Stomach (tissue), 9 donors: ENCODE data around the gene PUM2. TPM values are rescaled to one million over a fixed set of nuclear protein-coding genes. Genes with fewer than 3 reads are reported as not detected.

Experiments
- DNase-seq, 2 donors: peaks; one replicate each; pipeline versions ENCODE4 v3.0.0 to v3.0.0-alpha.2; 2013 to 2019
- H3K27ac ChIP-seq, 5 donors: fragments of 200-600 bp in 4 of 5; sonication (generic) in 4 of 5; one replicate each; pipeline ENCODE4 v1.5.1; 2013 to 2019; ENCODE audit warnings: mild to moderate bottlenecking in 1 of 5, moderate library complexity in 1 of 5
- H3K27me3 ChIP-seq, 3 donors: fragments of 200-600 bp; sonication (generic); one replicate each; pipeline ENCODE4 v1.5.1; 2017 to 2019; ENCODE audit warnings: mixed run types in 1 of 3
- H3K36me3 ChIP-seq, 4 donors: fragments of 200-600 bp; sonication (generic); 1 replicate in 3 of 4; 2 replicates in 1 of 4; pipeline ENCODE4 v1.5.1; 2016 to 2019
- H3K4me1 ChIP-seq, 4 donors: fragments of 200-600 bp; sonication (generic); one replicate each; pipeline ENCODE4 v1.5.1; 2016 to 2019
- H3K4me3 ChIP-seq, 4 donors: fragments of 200-600 bp; sonication (generic) in 3 of 4; one replicate each; pipeline ENCODE4 v1.5.1; 2016 to 2019; ENCODE audit warnings: mild to moderate bottlenecking in 1 of 4
- H3K9me3 ChIP-seq, 4 donors: fragments of 200-600 bp; sonication (generic); one replicate each; pipeline ENCODE4 v1.5.1; 2016 to 2019
- CTCF ChIP-seq, 7 experiments: fragments of 450-650 bp in 4 of 7; fragments of 200-600 bp in 3 of 7; sonication (generic) in 3 of 7; IDR thresholded peaks; one replicate each; pipeline ENCODE4 v1.5.1; 2016 to 2019; ENCODE audit warnings: antibody characterized with exemption in 7 of 7, control low read depth in 2 of 7, mild to moderate bottlenecking in 1 of 7
- EP300 ChIP-seq: sonication (generic); formaldehyde crosslinking; IDR thresholded peaks from one replicate; pipeline ENCODE4 v1.6.1; 2017; ENCODE audit warnings: antibody characterized with exemption
- POLR2A ChIP-seq, 4 donors: fragments of 450-650 bp; IDR thresholded peaks; one replicate each; pipeline ENCODE4 v1.6.1; 2016; ENCODE audit warnings: antibody characterized with exemption in 4 of 4, control low read depth in 2 of 4, mild to moderate bottlenecking in 1 of 4, moderate library complexity in 1 of 4
- POLR2AphosphoS5 ChIP-seq, 3 donors: sonication (generic); formaldehyde crosslinking; IDR thresholded peaks; one replicate each; pipeline ENCODE4 v1.6.1; 2016; ENCODE audit warnings: antibody characterized with exemption in 3 of 3
- WGBS, 5 donors: extraction: QIAGEN DNeasy Blood & Tissue Kit in 3 of 5; methylation state at CpG; one replicate each; pipeline versions ENCODE4 v1.1.5 to v1.1.7; 2013 to 2018; 5-methylcytosine and 5-hydroxymethylcytosine counted together
- intact Hi-C: fragments of 100-400 bp; cut with DNase I; formaldehyde crosslinking; loops from one replicate; pipeline ENCODE4 v1.15.1; 2023; ENCODE audit warnings: low total_unique reads
- polyA plus RNA-seq, 3 donors: library from polyadenylated mRNA; stranded (reverse); fragments of 200-250 nt; gene quantifications; one replicate each; pipeline ENCODE4 v1.2.3, GENCODE V29; 2013
- total RNA-seq, 5 donors: library from RNA; depleted of rRNA; stranded (reverse); fragments of >200 nt; gene quantifications; one replicate each; pipeline versions ENCODE4 v1.1.0 to v1.2.3, GENCODE V29; 2014 to 2016
- donor health status: healthy with polysubstance abuse.
- donor health status: Bipolar disorder and iron deficiency.
- donor health status: healthy.

Gene PUM2
- total and polyA plus RNA-seq, 8 donors = 20.9 to 128 (median 39.7) TPM

GRCh38 chr2:20303966-20304365, 46.7 kb downstream of the PUM2 start:
- no peak for TF ChIP-seq EP300
- no peak for TF ChIP-seq CTCF (IDR thresholded peaks at IDR 0.05)
- TF ChIP-seq POLR2A (IDR thresholded peaks at IDR 0.05) = no peak
- no peak for TF ChIP-seq POLR2AphosphoS5 (IDR thresholded peaks at IDR 0.05)
- 88 to 100% (median 97%) methylated on average over 1 of the region's 1 CpG for WGBS, 5 donors
- intact Hi-C loops = no loop called here
- H3K4me1 ChIP-seq = peaks cover 0 to 16% (median 0%) of the 10 kb centered on the region in 4 donors
- peaks cover 18 to 85% (median 78%) of the 10 kb centered on the region in 4 donors for H3K36me3 ChIP-seq
- H3K9me3 ChIP-seq = no peaks in the 10 kb centered on the region
- H3K27ac ChIP-seq = no peak overlapping the region
- no peak overlapping the region for H3K4me3 ChIP-seq
- H3K27me3 ChIP-seq = no peaks in the 10 kb centered on the region
- no peak for DNase-seq

DNA sequence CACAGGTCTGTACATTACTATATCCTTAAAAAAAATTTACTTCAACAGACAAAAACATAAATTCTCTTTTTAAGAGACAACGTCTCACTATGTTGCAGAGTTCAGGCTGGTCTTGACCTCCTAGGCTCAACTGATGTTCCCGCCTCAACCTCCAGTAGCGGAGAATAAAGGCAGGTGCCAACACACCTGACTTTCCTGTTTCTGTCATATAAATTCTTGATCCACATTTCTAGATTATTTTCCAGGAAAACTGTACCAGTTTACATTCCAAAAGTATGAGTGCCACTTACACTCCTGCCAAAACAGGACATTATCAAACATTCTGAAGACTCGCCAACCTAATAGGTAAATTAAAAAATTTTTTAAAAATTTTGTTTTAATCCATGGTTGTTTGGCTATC, 48.6 kb downstream of the PUM2 start:
- no peak overlapping the region for H3K27ac ChIP-seq
- WGBS, 5 donors = 82 to 91% (median 85%) methylated on average over 4 of the region's 4 CpGs

DNA sequence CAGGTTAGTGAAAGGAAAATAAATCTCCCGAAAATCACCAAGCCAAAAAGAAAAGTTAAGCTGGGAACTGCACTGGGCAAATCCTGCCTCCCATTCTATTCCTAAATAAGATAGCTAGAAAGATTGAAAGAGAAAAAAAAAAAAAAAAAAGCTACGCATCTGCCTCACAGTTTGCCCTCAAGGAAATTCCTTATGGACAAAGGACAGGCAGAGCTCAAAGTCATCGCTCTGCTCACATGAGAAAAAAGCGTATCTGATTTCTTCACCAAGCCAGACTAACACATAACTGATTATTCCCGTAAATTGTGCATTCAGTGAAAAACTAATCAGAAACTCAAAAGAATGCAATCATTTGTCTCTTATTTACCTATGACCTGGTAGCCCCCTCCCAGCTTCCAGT, 50.0 kb downstream of the PUM2 start:
- intact Hi-C loops = no loop called here
- Histone ChIP-seq H3K27ac (no peak overlapping the region), H3K4me1 (peaks cover 0 to 15% (median 0%) of the 10 kb centered on the region in 4 donors), H3K9me3 (no peaks in the 10 kb centered on the region), H3K4me3 (no peak overlapping the region), H3K27me3 (no peaks in the 10 kb centered on the region), H3K36me3 (peaks cover 0 to 82% (median 77%) of the 10 kb centered on the region in 4 donors)
- no peak for DNase-seq
- TF ChIP-seq CTCF (IDR thresholded peaks at IDR 0.05) = no peak
- no peak for TF ChIP-seq POLR2A (IDR thresholded peaks at IDR 0.05)
- no peak for TF ChIP-seq EP300
- no peak for TF ChIP-seq POLR2AphosphoS5 (IDR thresholded peaks at IDR 0.05)
- 89 to 97% (median 91%) methylated on average over 5 of the region's 5 CpGs for WGBS, 5 donors

More for the DNA sequence above, 48.6 kb downstream of the PUM2 start:
- Histone ChIP-seq H3K9me3 (no peaks in the 10 kb centered on the region), H3K27me3 (no peaks in the 10 kb centered on the region), H3K4me1 (peaks cover 0 to 15% (median 0%) of the 10 kb centered on the region in 4 donors), H3K4me3 (no peak overlapping the region), H3K36me3 (peaks cover 4 to 82% (median 77%) of the 10 kb centered on the region in 4 donors)
- intact Hi-C loops = no loop called here
- no peak for TF ChIP-seq POLR2A (IDR thresholded peaks at IDR 0.05)
- TF ChIP-seq CTCF (IDR thresholded peaks at IDR 0.05) = no peak
- no peak for DNase-seq

- DNase-seq = no peak
- no peak overlapping the region for H3K4me3 ChIP-seq
- H3K9me3 ChIP-seq = no peaks in the 10 kb centered on the region
- peaks cover 0 to 11% (median 0%) of the 10 kb centered on the region in 4 donors for H3K4me1 ChIP-seq
- TF ChIP-seq CTCF (IDR thresholded peaks at IDR 0.05) (no peak), POLR2A (IDR thresholded peaks at IDR 0.05) (no peak), POLR2AphosphoS5 (IDR thresholded peaks at IDR 0.05) (no peak), EP300 (no peak)
- 90 to 93% (median 92%) methylated on average over 6 of the region's 6 CpGs for WGBS, 5 donors
- no peak overlapping the region for H3K27ac ChIP-seq
- intact Hi-C loops = no loop called here
- H3K27me3 ChIP-seq = no peaks in the 10 kb centered on the region
- peaks cover 4 to 78% (median 73%) of the 10 kb centered on the region in 4 donors for H3K36me3 ChIP-seq
These were observed 51.5 kb downstream of the PUM2 start for GRCh38 chr2:20299113-20299512.
